Measurements from ENCODE around the gene FHOD3.

- TF ChIP-seq, protein P1, sequence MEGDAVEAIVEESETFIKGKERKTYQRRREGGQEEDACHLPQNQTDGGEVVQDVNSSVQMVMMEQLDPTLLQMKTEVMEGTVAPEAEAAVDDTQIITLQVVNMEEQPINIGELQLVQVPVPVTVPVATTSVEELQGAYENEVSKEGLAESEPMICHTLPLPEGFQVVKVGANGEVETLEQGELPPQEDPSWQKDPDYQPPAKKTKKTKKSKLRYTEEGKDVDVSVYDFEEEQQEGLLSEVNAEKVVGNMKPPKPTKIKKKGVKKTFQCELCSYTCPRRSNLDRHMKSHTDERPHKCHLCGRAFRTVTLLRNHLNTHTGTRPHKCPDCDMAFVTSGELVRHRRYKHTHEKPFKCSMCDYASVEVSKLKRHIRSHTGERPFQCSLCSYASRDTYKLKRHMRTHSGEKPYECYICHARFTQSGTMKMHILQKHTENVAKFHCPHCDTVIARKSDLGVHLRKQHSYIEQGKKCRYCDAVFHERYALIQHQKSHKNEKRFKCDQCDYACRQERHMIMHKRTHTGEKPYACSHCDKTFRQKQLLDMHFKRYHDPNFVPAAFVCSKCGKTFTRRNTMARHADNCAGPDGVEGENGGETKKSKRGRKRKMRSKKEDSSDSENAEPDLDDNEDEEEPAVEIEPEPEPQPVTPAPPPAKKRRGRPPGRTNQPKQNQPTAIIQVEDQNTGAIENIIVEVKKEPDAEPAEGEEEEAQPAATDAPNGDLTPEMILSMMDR (IDR thresholded peaks at IDR 0.05): no peak
- TF ChIP-seq POLR2A (IDR thresholded peaks at IDR 0.05): no peak
Measured at GRCh38 chr18:36331521-36331971, 34.0 kb downstream of the FHOD3 start.
